Neural progenitor cell (in vitro differentiated cells): ENCODE results near the gene GIGYF1. TPM values are rescaled to one million over a fixed set of nuclear protein-coding genes. Genes with fewer than 3 reads are reported as not detected.

Source experiments
- DNase-seq: peaks from one replicate; pipeline ENCODE4 v3.0.0-alpha.2; 2016; ENCODE audit warnings: low spot score
- H2AFZ ChIP-seq: fragments of 200-600 bp; sonication (generic); replicated peaks from 2 replicates; pipeline ENCODE4 v1.6.1; 2016; ENCODE audit warnings: antibody characterized with exemption
- H3F3A ChIP-seq: fragments of 200-600 bp; sonication (generic); 2 replicates; pipeline ENCODE4 v1.6.1; 2016; ENCODE audit warnings: antibody characterized with exemption, low read depth
- H3K27ac ChIP-seq: fragments of 200-600 bp; sonication (generic); 2 replicates; pipeline ENCODE4 v1.5.1; 2016; ENCODE audit warnings: mild to moderate bottlenecking
- H3K27me3 ChIP-seq: fragments of 200-600 bp; sonication (generic); 2 replicates; pipeline ENCODE4 v1.6.1; 2016; ENCODE audit warnings: mild to moderate bottlenecking, moderate library complexity
- H3K36me3 ChIP-seq: fragments of 200-600 bp; sonication (generic); 2 replicates; pipeline ENCODE4 v1.5.1; 2016
- H3K4me1 ChIP-seq: fragments of 200-600 bp; sonication (generic); 2 replicates; pipeline ENCODE4 v1.6.1; 2016; ENCODE audit warnings: mixed run types
- H3K4me2 ChIP-seq: fragments of 200-600 bp; sonication (generic); 2 replicates; pipeline ENCODE4 v1.6.1; 2016
- H3K4me3 ChIP-seq: fragments of 200-600 bp; sonication (generic); 2 replicates; pipeline ENCODE4 v1.5.1; 2016
- H3K79me2 ChIP-seq: fragments of 200-600 bp; sonication (generic); 2 replicates; pipeline ENCODE4 v1.6.1; 2016; ENCODE audit warnings: low read depth
- H3K9ac ChIP-seq: fragments of 200-600 bp; sonication (generic); 2 replicates; pipeline ENCODE4 v1.6.1; 2016
- H3K9me3 ChIP-seq: fragments of 200-600 bp; sonication (generic); 2 replicates; pipeline ENCODE4 v1.5.1; 2016; ENCODE audit warnings: low read depth
- H4K20me1 ChIP-seq: fragments of 200-600 bp; sonication (generic); 2 replicates; pipeline ENCODE4 v1.6.1; 2016; ENCODE audit warnings: low read depth
- H3K27ac Mint-ChIP-seq: 3 replicates; pipeline ENCODE4 v1.8.0; 2021; ENCODE audit warnings: mixed read lengths
- H3K27me3 Mint-ChIP-seq: 2 replicates; pipeline ENCODE4 v1.8.0; 2022; ENCODE audit warnings: low read depth, mild to moderate bottlenecking, inconsistent platforms, moderate library complexity, mixed read lengths; ENCODE audit not compliant: insufficient read depth
- H3K36me3 Mint-ChIP-seq: 3 replicates; pipeline ENCODE4 v1.8.0; 2021; ENCODE audit warnings: mixed read lengths
- H3K4me1 Mint-ChIP-seq: 3 replicates; pipeline ENCODE4 v1.8.0; 2021; ENCODE audit warnings: mixed read lengths
- H3K4me3 Mint-ChIP-seq: 3 replicates; pipeline ENCODE4 v1.8.0; 2021; ENCODE audit warnings: mild to moderate bottlenecking, moderate library complexity, mixed read lengths
- H3K9me3 Mint-ChIP-seq: 3 replicates; pipeline ENCODE4 v1.8.0; 2020; ENCODE audit warnings: mixed read lengths
- CTCF ChIP-seq: fragments of 200-600 bp; sonication (generic); IDR thresholded peaks from 2 replicates; pipeline ENCODE4 v1.5.1; 2017; ENCODE audit warnings: antibody characterized with exemption, mild to moderate bottlenecking
- EZH2 ChIP-seq: fragments of 200-600 bp; sonication (generic); IDR thresholded peaks from 2 replicates; pipeline ENCODE4 v1.6.1; 2017; ENCODE audit warnings: antibody characterized with exemption, mild to moderate bottlenecking, moderate library complexity
- EZH2phosphoT487 ChIP-seq: fragments of 200-600 bp; sonication (generic); IDR thresholded peaks from 2 replicates; pipeline ENCODE4 v1.6.1; 2017; ENCODE audit warnings: antibody characterized with exemption
- total RNA-seq: library from RNA; depleted of rRNA; stranded (reverse); fragments of >200 nt; gene quantifications from 2 replicates; pipeline ENCODE4 v1.2.3, GENCODE V29; 2015; ENCODE audit warnings: low replicate concordance

The GIGYF1 gene
- total RNA-seq, 1 donor from 2014 or later, result 24.2 TPM

GRCh38 chr7:100711369-100711768 is 17.3 kb upstream of the GIGYF1 start:
- peaks cover 16% of the 10 kb centered on the region for H4K20me1 ChIP-seq
- H3K27me3 Mint-ChIP-seq, result peaks cover 2% of the 10 kb centered on the region
- no peak overlapping the region for H3K27ac ChIP-seq
- peaks cover 2% of the 10 kb centered on the region for H3K36me3 Mint-ChIP-seq
- no peak for DNase-seq
- peaks cover 4% of the 10 kb centered on the region for H3K36me3 ChIP-seq
- H3K4me1 Mint-ChIP-seq, result peaks cover 14% of the 10 kb centered on the region
- H3F3A ChIP-seq, result peaks cover 8% of the 10 kb centered on the region
- no peaks in the 10 kb centered on the region for H3K27me3 ChIP-seq
- peak overlapping the region; percentile 12 for H3K9ac ChIP-seq
- H3K4me2 ChIP-seq, result no peak overlapping the region
- peaks cover 10% of the 10 kb centered on the region for H3K4me1 ChIP-seq
- H3K27ac Mint-ChIP-seq, result no peak overlapping the region
- H3K79me2 ChIP-seq, result peaks cover 19% of the 10 kb centered on the region
- H3K9me3 Mint-ChIP-seq, result no peaks in the 10 kb centered on the region
- H2AFZ ChIP-seq, result no peak overlapping the region
- no peaks in the 10 kb centered on the region for H3K9me3 ChIP-seq
- TF ChIP-seq CTCF (no peak), EZH2 (no peak), EZH2phosphoT487 (no peak)
- no peak overlapping the region for H3K4me3 ChIP-seq
- H3K4me3 Mint-ChIP-seq, result no peak overlapping the region

- no peak overlapping the region for H3K9ac ChIP-seq
- no peak overlapping the region for H3K27ac ChIP-seq
- H3K27me3 ChIP-seq, result no peaks in the 10 kb centered on the region
- peak overlapping the region; percentile 3 for H3K27ac Mint-ChIP-seq
- H3F3A ChIP-seq, result peaks cover 8% of the 10 kb centered on the region
- peaks cover 3% of the 10 kb centered on the region for H3K27me3 Mint-ChIP-seq
- no peak overlapping the region for H3K4me3 ChIP-seq
- H3K9me3 ChIP-seq, result no peaks in the 10 kb centered on the region
- no peak overlapping the region for H3K4me2 ChIP-seq
- peaks cover 4% of the 10 kb centered on the region for H3K36me3 ChIP-seq
- no peak overlapping the region for H3K4me3 Mint-ChIP-seq
- H3K79me2 ChIP-seq, result peaks cover 24% of the 10 kb centered on the region
- no peaks in the 10 kb centered on the region for H3K9me3 Mint-ChIP-seq
- H4K20me1 ChIP-seq, result peaks cover 16% of the 10 kb centered on the region
- no peak for TF ChIP-seq EZH2
- no peak for TF ChIP-seq EZH2phosphoT487
- no peak for TF ChIP-seq CTCF
- no peak overlapping the region for H2AFZ ChIP-seq
- H3K4me1 Mint-ChIP-seq, result peaks cover 13% of the 10 kb centered on the region
- peaks cover 2% of the 10 kb centered on the region for H3K36me3 Mint-ChIP-seq
- no peak for DNase-seq
- peaks cover 10% of the 10 kb centered on the region for H3K4me1 ChIP-seq
Measured at GRCh38 chr7:100710452-100710851, 16.4 kb upstream of the GIGYF1 start.

DNA sequence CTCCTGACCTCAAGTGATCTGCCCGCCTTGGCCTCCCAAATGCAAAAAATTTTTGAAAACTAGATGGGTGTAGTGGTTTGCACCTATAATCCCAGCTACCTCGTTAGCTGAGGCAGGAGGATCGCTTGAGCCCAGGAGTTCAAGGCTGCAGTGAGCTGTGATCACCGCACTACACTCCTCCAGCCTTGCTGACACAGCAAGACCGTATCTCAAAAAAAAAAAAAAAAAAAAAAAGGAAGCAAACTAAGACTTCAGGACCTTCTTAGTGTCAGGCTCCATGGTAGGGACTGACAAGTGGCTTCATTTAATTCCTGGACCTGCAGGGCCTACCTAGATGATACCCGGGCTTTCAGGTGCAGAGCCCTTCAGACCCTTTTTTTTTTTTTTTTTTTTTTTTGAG is 14.3 kb upstream of the GIGYF1 start:
- Mint-ChIP-seq H3K36me3 (peaks cover 2% of the 10 kb centered on the region), H3K27me3 (peaks cover 2% of the 10 kb centered on the region), H3K9me3 (no peaks in the 10 kb centered on the region), H3K4me3 (peak overlapping the region; percentile 57), H3K27ac (no peak overlapping the region), H3K4me1 (peaks cover 10% of the 10 kb centered on the region)
- Histone ChIP-seq H3K79me2 (peaks cover 24% of the 10 kb centered on the region), H2AFZ (no peak overlapping the region), H3K4me3 (no peak overlapping the region), H3K4me2 (no peak overlapping the region), H3K9me3 (no peaks in the 10 kb centered on the region), H3F3A (peaks cover 12% of the 10 kb centered on the region), H3K36me3 (peaks cover 4% of the 10 kb centered on the region), H4K20me1 (peaks cover 16% of the 10 kb centered on the region), H3K27me3 (no peaks in the 10 kb centered on the region), H3K9ac (no peak overlapping the region), H3K27ac (no peak overlapping the region), H3K4me1 (peaks cover 14% of the 10 kb centered on the region)
- TF ChIP-seq CTCF (no peak), EZH2phosphoT487 (no peak), EZH2 (no peak)
- no peak for DNase-seq
